ENCODE measurements around the gene ABHD10.
"Not testable (repeated sequence)": the region's sequence is repeated elsewhere in the genome, so short reads cannot be mapped to it uniquely, and the experiment has no call there.

ABHD10 gene

DNA sequence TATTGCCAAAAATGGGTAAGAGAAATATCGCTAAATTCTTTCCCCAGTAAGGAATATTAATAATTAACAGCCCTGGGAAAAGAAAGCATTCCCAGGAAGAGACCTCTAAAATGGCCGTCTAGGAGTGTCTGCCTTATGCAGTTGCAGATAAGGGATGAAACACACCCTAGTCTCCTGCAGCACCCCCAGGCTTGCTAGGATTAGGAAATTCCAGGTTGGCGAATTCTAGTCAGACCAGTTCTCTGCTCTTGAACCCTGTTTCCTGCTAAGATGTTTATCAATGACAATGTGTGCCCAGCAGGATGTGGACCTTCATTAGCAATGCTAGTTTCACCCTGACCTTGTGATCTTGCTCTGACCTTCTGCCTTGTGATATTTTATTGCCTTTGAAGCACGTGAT lies 58.4 kb downstream of the ABHD10 start:
- DNase-seq, result not testable (repeated sequence)

DNA sequence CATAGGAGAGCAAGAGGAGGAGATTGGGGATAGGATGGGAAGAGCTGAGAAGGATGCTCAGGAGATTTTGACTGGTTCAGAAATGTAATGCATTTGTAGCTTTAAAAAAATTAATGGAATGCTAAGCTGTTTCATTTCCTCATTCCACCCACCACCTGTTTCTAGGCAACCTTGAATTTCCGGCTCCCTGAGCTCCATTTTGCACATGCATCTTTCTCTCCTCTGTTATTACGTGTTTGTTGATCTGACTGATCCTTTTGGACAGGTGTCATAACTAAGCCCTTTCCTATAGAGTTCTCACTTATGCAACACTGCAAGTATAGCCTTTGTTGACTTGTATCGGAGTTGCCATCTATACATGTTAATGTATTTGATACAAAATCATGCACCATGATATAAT lies 60.0 kb downstream of the ABHD10 start:
- DNase-seq, result peak; percentile 20

DNA sequence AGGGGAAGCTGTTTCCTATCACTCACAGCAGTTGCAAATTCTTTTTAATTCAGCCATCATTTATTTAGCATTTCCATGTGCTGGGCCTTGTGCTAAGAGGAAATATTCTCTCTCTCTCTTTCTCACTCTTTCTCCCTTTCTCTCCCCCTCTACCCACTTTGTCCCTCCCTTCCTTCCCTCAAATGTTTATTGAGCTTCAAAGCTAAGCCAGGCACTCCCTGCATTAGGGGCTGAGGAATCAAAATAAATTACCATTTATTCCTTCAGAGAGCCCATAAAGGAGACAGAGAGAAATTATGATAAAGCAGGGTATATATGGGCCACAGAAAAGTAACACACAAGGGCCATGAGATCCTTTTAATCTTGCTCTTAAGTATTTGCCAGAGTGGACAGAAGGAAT lies 62.5 kb downstream of the ABHD10 start:
- DNase-seq, result no peak

DNA sequence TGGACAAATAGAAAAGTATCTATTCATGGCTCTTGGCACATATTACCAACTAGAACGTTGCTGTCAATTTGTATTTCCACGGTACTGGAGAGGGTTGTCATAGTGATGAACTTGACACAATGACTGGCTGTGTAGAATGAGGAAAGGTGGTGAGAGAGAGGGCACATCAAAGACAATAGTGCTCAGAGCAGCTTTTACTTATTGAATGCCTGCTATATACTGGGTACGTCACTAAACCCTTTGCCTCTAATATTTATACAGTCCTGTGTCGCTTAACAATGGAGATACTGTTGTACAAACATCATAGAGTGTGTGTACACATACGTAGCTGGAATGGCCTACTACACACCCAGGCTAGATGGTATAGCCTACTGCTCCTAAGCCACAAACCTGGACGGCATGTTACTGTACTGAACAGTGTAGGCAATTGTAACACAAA lies 64.0 kb downstream of the ABHD10 start:
- DNase-seq, result no peak

Measured in fibroblast of skin of right quadriceps (primary cell).